HG02938 (cell line): Measurements from ENCODE around the gene C22orf15.

ENCODE experiments used
- ATAC-seq: cut with Tn5 transposase; IDR thresholded peaks from one replicate; pipeline ENCODE4 v1.9.1; 2021; ENCODE audit warnings: mild to moderate bottlenecking, moderate library complexity; ENCODE audit not compliant: unreplicated experiment

C22orf15 gene

GRCh38 chr22:23786752-23787599, 24.2 kb downstream of the C22orf15 start, which contains the start of gene SMARCB1:
Gene SMARCB1, plus strand, starts transcription at chr22:23786966. Its CDS starts 204 bp downstream, at chr22:23787170.
- peak; percentile 67 for ATAC-seq

- ATAC-seq, result no peak
These were observed 24.8 kb downstream of the C22orf15 start for GRCh38 chr22:23787600-23787896.

GRCh38 chr22:23787910-23788309, 25.1 kb downstream of the C22orf15 start:
- no peak for ATAC-seq

GRCh38 chr22:23789121-23789520, 26.3 kb downstream of the C22orf15 start:
- no peak for ATAC-seq

GRCh38 chr22:23789638-23790037, 26.8 kb downstream of the C22orf15 start:
- no peak for ATAC-seq

GRCh38 chr22:23790819-23791737, 28.3 kb downstream of the C22orf15 start:
- ATAC-seq, result no peak

GRCh38 chr22:23791738-23792645, 29.2 kb downstream of the C22orf15 start:
- no peak for ATAC-seq

- ATAC-seq, result no peak
These were observed 30.5 kb downstream of the C22orf15 start for GRCh38 chr22:23793326-23793725.

- no peak for ATAC-seq
These were observed 33.7 kb downstream of the C22orf15 start for GRCh38 chr22:23796461-23796860.

GRCh38 chr22:23800297-23801237, 37.8 kb downstream of the C22orf15 start:
- ATAC-seq, result no peak

GRCh38 chr22:23801238-23801821, 38.5 kb downstream of the C22orf15 start:
- ATAC-seq, result no peak

GRCh38 chr22:23801886-23802377, 39.1 kb downstream of the C22orf15 start:
- ATAC-seq, result no peak

- no peak for ATAC-seq
These were observed 40.4 kb downstream of the C22orf15 start for GRCh38 chr22:23803001-23803819.

GRCh38 chr22:23804781-23805291, 42.0 kb downstream of the C22orf15 start:
- no peak for ATAC-seq

GRCh38 chr22:23806837-23807236, 44.0 kb downstream of the C22orf15 start:
- no peak for ATAC-seq

GRCh38 chr22:23812378-23812777, 49.6 kb downstream of the C22orf15 start:
- ATAC-seq, result no peak
